ENCODE results near the gene AZIN2.
"Not testable (repeated sequence)": the region's sequence is repeated elsewhere in the genome, so short reads cannot be mapped to it uniquely, and the experiment has no call there.

The AZIN2 gene

DNA sequence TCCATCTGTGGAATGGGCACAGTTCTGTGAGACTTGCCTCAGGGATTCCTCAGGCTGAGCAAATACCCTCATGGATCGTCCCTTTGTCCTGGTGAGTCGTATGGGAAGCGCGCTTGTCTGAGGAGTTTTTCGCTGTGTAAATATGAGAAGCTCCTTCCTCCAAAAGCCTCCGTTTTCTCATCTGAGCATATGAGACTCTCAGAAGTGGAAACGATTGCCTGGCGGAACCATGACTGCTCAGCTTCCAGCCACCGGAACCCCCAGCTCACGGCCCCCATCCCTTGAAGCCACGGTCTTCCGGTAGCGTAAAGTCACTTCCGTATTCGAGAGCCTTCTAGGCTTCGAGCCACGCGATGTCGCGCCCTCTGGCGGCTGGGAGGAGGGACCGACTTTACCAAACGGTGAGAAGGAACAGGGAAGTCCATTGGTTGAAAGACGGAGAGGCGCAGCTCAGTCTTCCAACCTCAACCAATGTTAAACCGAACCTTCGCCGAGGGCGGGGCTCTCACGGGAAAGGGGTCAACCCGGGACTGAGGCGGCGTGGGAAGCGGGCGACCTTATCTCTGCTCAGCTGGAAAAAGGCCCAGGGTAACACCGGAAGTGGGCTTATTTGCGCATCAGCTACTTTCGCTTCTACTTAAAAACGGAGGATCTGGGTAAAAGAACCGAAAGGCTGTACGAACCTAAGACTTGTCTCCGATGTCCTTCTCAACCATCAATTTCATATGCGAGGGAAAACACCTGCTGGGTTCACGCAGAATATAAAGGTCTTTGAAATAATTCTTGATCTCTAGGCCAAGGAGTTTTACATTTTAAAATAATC is 46.3 kb downstream of the AZIN2 start:
- DNase-seq (ENCODE audit: low spot score) = peak; percentile 79

DNA sequence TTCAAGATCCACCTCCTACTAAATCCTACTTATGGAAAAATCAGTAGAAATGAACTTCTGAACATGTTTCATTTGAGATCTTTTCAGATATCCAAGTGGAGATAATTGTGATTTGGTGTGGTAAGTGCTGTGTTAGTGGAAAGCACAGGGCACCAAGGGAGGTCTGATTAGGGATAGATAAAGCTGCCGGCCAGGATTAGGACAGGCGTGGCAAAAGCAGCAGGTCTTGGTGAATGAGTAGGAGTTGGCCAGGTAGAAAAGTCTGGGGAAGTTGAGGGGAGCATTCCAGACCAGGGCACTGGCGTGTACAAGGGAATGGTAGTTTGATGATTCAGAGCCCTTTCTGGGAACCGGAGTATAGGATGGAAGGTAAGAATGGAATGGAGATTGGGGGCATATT is 47.8 kb downstream of the AZIN2 start:
- DNase-seq (ENCODE audit: low spot score) = no peak

DNA sequence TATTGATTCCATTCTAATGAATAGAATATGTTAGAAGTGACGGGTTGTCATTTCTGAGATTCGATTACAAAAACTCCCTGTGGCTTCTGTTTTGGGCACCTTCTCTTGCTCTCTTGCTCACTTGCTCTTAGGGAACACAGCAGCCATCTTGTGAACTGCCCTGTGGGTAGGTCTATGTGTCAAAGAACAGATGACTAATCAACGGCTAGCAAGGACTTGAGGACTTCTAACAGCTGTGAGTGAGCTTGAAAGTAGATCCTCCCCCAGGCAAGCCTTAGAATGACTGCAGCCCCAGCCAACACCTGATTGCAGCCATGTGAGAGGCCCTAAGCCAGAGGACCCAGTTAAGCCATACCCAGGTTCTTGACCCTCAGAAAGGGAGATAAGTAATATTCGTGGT is 49.3 kb downstream of the AZIN2 start:
- DNase-seq (ENCODE audit: low spot score) = no peak

DNA sequence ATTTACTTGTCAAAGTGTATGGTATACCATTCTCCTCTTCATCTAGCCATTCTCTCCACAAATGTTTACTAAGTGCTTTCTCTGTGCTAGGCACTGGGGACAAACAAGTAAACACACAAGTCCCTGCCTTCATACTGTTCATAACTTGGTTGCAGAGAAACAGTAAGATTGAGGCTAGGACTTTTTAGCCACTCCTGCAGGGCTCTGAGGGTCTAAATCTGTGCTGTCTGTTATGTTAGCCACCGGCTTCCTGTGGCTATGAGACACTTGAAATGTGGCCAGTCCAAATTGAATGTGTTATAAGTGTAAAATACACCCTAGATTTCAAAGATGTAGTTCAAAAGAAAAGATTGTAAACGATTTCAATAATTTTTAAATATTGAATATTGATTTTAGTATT is 50.2 kb downstream of the AZIN2 start:
- DNase-seq (ENCODE audit: low spot score) = no peak

DNA sequence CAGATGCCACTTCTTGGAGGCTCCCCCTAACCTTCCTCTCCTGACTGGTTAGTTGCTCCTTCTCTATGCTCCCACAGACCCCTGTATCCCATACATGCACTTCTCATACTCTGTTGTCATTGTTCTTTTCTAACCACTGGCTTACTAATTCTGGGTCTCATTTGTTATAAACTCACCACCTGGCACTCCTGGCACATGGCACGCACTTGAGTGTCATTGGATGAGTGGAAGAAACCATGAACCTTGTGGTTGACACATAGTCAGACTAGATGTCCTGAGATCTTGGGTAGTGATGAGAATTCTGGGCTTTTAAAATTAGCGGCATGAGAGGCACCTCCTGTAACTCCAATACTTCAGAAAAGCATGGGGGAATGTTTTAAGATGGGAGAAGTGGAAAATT is 51.6 kb downstream of the AZIN2 start:
- no peak for DNase-seq (ENCODE audit: low spot score)

DNA sequence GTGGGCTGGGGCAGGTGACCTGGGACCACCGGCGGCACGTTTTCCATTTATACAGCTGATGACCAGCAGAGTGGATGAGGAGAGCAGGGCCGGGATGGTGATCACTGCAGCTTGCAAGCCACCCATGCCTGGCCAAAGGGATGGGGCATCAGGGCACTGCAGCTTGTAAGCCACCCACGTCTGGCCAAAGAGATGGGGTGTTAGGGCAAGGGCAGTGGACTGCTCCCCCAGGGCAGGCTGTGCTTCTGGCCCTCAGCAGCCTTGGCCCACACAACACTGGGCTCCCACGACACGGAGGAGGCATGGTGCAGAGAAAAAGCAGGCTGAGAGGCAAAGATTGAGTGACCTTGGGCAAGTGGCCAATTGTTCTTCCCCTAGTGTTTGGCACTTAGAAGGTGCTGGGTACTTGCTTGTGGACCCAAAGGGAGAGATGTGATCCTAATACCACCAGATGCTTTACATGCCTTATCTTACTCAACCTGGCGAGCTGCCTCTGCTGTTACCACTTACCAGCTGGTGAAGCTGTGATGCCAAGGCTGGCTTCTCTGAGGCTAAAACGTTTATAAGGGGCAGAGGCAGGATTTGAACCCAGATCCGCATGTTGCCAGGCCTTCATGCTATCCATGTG is 52.6 kb downstream of the AZIN2 start:
- DNase-seq (ENCODE audit: low spot score) = no peak

DNA sequence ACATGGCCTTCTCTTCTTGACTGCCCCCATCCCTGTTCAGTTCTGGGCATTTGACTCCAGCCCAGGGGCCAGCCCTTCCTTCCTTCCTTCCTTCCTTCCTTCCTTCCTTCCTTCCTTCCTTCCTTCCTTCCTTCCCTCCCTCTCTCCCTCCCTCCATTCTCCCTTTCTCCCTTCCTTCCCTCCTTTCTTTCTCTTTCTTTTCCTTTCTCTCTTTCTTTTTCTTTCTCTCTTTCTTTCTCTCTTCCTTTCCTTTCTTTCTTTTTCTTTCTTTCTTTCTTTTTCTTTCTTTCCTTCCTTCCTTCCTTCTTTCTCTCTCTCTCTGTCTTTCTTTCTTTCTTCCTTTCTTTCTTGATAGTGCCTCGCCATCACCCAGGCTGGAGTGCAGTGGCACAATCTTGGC is 55.1 kb downstream of the AZIN2 start:
- not testable (repeated sequence) for DNase-seq (ENCODE audit: low spot score)

DNA sequence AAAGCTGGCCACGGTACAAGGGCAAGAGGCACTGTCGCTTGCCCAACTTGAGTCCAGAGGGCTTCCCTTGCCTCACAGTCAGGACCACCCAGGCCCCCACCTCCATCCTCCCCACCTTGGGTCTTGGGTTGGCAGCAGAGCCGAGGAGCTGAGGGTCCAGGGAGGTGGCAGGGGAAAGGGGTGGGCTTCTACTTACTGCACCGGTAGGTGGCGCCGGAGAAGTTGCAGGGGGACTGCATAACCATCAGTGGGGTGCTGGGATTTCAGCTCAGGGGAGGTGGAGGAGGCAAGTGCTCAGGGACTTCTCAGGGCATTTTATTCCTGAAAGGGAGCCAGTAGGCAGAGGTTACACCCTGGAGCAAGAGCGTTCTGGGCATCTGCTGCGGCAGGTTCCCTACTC is 56.8 kb downstream of the AZIN2 start:
- DNase-seq (ENCODE audit: low spot score) = peak; percentile 73

DNA sequence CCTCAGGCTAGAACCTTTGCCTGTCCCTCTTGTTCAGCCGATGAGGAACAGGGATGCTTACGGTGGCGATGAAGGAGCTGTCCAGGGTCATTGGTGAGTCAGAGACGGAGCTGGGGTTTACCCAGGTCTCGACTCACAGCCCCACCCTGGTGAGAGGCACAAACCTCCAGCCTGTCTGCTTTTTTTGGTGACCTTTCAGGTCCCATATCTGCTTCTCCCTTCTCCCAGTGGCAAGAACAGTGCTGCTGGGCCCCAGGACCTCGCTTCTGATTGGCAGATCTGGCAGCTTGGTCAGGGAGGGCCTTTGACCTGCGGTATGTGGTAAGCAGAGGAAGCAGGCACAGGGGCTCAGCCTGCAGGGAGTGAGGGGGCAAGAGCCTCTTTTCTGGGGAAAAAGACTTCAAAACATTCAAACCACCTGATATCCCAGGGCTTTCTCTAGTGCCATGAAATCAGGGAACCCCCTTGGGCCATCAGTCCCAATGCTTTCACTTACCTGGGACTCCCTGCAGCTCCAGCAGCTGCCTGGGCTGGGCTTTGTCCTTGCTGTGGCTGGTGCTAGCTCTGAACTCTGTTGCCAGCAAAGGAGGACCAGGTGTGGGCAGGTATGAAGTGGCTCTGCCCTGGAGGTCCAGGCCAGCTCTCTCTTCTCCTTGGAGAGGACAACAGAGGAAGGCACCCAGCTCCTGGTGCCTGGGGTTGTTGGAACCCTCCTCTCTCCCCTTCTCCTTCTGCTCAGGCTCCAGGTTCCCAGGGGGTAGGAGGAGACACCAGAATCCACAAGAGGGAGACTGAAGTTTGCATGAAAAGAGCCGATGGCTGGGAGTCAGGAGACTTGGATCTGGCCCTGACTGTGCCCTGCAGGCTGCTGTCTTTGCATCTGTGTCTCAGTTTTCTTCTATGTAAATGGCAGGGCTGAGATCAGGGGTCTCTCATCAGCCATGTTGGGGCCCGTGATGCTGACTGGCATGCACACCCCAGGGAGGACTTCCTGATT is 59.5 kb downstream of the AZIN2 start:
- DNase-seq (ENCODE audit: low spot score) = no peak

DNA sequence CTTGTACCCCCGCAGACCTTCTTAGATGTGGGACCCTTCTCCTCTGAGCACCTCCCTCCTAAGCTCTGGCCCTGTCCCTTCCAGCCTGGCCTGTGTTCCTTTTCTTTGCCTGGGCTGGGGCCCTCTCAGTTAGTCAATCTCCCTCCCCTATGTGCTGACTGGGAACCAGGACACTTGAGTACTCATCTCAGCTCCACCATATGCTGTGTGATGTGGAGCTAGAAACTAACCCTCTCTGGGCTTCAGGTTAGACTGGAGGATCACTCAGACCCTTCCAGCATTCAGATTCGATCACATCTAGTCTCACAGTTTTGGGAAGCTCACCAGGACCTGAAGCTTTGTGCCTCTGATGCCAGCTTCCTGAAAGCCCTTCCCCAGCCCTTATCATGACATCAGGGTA is 60.3 kb downstream of the AZIN2 start:
- DNase-seq (ENCODE audit: low spot score) = no peak

DNA sequence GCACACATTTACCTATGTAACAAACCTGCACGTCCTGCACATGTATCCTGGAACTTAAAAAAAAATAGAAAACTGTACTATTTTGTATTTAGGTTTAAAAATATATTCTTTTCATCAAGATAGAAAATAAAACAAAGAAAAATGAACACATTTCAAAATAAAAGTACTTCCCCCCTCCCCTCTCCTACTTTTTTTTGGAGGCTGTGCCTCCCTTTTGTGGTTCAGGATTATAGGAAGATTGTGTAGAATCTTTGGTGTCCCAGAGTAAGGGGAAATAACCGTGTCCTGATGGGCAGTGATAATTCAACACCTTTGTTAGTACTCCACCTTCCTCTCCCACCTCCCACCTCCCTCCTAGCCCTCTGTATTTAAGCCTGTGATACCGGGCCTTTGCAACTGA is 60.8 kb downstream of the AZIN2 start:
- no peak for DNase-seq (ENCODE audit: low spot score)

DNA sequence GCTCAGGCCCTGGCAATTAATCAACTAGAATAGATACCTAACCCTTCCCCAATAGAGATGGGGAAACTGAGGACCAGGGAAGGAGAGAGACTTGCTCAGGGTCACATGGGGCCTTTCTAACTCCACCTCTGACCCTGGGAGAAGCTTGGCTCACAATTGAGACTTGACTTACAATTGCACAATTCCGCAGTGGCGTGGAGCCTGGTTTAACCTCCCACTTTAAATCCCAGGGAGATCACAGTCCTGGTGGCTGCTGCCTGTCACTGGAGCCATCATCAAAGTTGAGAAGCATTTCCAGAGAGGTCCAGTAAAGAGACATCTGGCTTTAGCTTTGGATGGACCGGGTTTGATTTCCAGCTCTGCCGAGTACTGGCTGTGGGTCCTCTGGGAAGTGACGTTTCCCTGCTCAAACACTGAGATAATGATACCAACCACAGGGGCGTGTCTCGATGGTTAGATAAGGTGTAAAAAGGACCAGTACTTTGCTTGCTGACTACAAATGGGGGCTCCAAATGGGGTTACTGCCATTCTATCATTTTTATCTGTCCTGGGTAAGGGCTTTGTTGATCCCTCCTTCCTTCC is 61.6 kb downstream of the AZIN2 start:
- no peak for DNase-seq (ENCODE audit: low spot score)

DNA sequence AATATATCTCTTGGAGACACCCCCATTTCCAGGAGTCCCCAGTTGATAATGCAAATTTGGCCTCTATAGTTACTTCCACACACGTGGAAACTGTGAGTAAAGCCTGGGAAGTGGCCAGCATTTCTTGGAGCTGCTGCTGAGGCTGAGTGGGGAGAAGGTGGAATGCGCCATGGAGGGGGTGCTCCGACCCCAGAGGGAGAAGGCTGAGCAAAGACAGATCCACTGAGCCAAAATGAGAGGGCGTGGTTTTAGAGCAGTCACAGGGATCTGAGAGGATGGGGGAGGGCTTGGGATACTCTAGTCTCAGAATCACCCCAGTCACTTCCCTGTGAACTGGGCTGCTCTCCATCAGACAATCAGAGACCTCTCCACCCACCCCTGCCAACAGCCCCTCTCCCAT is 62.2 kb downstream of the AZIN2 start:
- DNase-seq (ENCODE audit: low spot score) = no peak

DNA sequence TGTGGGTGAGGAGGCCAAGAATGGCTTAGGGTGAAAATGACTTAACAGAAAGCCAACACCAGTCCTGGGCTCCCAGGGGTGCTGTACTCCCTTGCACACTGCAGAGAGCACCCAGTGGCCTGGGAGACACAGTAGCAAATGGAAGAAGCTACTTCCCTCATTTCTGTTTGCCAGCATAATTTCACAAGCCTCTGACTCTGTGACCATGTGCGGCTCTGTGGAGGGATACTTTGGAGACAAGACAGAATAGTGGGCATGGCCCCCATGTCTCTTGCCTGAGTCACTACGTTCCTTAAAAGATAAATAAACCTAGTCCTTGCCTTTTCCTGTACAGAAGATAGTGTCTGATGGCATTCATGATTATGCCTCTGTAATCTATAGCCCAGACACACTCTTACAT is 62.7 kb downstream of the AZIN2 start:
- no peak for DNase-seq (ENCODE audit: low spot score)

DNA sequence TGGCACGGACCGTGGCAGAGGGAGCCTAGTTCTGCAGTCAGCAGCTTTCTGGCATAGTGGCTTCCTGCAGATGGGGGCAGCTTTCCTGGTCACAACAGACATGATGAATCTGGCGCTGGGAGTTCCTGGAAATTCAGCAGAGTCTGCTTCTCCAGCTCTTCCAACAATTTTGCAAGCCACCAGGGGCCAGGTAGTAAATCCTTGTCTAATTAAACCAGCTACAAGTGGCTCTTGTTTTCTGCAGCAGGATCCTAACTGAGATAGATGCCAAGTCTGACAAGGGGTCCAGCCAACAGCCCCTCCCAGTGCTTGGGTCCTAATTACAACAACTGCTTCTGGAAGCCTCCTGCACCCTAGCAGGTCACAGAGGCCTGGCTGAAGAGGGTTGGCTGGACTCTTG is 65.0 kb downstream of the AZIN2 start:
- no peak for DNase-seq (ENCODE audit: low spot score)

DNA sequence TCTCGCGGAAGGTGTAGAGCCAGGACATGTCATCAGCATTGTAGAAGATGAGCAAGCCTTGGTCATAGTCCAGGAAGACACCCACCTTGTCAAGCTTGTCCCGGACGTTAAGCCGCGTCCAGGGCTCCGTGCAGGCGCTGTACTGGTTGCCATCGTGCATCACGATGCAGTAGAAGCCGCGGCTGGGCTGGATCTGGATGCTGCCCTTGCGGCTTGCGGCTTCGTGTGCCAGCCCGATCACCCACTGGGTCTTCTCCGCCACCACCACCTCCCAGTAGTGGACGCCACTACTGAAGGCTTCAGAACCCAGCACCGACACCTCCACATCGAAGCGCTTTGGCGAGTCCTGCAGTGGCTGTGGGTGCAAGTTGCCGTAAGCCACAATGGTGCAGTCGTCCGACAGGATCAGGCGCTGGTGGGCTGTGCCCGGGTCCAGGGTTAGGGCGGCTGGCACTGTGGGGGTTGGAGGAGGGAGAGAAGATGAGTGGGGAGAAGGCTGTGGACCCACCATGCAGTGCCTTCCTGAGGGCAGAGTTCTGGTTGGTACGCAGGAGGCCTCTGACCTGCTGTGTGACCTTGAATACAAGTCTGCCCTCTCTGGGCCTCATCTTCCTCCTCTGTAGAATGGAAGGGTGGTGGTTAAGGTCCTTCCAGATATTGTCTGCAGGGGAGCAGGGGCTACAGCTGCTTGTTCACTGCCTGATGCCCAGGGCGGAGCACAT is 66.5 kb downstream of the AZIN2 start:
- no peak for DNase-seq (ENCODE audit: low spot score)

DNA sequence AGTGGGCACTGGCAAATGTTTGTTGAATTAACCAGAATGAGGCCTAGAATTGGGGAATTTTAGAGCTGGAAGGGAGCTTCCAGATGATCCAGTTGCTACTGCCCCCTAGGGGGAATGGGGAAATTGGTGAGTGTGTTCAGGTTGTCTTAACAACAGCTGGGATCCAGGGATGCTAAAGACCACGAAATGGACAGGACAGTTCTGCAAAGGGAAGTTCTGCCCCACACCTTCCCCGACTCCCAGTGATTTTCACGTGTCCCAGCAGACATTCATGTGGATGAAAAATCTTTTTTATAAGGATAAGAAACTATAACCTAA is 67.0 kb downstream of the AZIN2 start:
- DNase-seq (ENCODE audit: low spot score) = peak; percentile 58

DNA sequence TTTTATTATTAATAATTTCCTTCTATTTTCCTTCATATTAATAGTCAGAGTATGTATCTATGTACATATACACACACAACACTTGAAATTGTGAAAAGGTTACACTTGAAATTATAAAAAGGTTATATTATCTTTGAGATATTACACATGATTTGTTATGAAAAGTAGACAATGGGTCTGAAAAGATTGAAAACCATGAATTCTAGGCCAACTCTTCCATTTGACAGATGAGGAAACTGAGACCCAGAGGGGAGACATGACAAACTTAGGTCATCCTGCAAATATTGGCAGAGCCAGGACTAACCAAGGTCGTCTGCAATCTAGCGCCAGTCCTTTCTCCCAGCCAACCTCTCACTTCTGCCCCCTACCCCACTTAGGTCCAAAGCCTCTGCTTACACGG is 67.7 kb downstream of the AZIN2 start:
- DNase-seq (ENCODE audit: low spot score) = no peak

DNA sequence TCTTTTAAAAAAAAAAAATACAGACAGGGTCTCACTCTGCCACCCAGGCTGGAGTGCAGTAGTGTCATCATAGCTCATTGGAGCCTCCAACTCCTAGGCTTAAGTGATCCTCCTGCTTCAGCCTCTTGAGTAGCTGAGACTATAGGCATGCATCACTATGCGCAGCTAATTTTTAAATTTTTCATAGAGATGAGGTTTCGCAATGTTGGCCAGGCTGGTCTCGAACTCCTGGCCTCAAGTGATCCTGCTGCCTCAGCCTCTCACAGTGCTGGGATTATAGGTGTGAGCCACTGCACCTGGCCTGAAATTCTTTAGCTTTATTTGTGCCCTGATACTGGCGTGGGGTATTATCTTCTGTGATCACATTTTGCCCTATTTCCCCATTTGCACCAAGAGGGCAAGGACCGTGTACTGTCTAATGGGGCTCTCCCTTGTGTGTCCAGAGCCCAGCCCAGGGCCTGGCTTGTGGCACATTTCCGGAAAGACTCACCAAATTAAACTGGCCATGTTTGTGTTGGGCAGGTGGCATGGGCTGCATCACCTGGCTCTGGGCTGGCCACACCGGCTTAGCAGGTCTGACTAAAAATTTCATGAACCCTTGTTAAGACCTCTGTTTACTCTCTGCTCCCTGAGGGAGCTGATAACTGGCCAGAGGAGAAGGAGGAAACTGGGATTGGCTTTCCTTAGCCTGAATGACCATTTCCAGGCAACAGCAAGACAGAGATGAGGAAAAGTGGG is 68.7 kb downstream of the AZIN2 start:
- DNase-seq (ENCODE audit: low spot score) = no peak

DNA sequence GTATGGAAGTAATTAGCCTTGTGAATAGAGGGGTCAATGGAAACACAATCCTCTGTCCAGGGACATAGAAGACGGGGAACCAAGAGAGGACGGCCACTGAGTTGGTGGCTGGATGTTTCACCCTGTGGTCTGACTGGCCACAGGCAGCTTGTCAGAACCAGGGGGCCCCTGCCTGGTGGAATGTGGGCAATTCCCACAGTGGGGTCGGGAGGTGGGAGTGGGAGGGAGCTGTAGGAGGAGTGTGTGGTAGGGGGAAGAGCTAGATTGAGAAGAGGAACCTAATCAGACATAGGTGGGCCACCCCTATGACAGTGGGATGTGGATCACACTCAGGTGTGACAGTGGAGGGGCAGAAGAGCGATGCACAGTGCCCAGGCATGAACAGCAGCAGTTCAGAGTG is 69.6 kb downstream of the AZIN2 start:
- DNase-seq (ENCODE audit: low spot score) = no peak

DNA sequence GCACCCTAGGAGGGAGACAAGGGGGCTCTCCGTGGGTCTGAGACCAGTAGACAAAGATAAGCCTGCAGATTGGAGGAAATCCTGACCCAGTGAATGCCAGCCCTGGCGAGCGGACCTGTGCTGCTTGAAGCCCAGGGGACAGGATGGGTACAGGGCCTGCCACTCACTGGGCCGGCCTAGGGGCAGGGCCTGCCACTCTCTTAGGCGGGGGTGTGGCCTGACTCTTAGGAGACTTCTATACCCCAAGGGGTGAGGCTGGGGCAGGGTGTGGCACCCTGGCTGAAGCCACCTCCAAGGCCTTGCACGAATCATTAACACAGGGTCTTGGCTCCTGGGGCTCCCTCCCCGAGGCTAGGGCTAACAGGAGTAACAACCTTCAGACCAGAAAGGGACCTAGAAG is 70.2 kb downstream of the AZIN2 start:
- DNase-seq (ENCODE audit: low spot score) = no peak
